ENCODE data around the gene ANAPC10.

GRCh38 chr4:145132511-145133098 is 34.6 kb upstream of the ANAPC10 start:
- TF ChIP-seq CTCF (IDR thresholded peaks at IDR 0.05; ENCODE audit: low read depth, low read length, poor library complexity, severe bottlenecking) (no peak), EZH2phosphoT487 (IDR thresholded peaks at IDR 0.05; ENCODE audit: borderline replicate concordance, low read length) (no peak)

Data from DOHH2 (cell line).